GM18498 (cell line): Measurements from ENCODE around the gene REG4.
"Not testable (repeated sequence)": the region's sequence is repeated elsewhere in the genome, so short reads cannot be mapped to it uniquely, and the experiment has no call there.

ENCODE experiments used
- ATAC-seq: cut with Tn5 transposase; IDR thresholded peaks from one replicate; pipeline ENCODE4 v1.9.1; 2021; ENCODE audit warnings: mild to moderate bottlenecking, moderate library complexity; ENCODE audit not compliant: unreplicated experiment

The REG4 gene

DNA sequence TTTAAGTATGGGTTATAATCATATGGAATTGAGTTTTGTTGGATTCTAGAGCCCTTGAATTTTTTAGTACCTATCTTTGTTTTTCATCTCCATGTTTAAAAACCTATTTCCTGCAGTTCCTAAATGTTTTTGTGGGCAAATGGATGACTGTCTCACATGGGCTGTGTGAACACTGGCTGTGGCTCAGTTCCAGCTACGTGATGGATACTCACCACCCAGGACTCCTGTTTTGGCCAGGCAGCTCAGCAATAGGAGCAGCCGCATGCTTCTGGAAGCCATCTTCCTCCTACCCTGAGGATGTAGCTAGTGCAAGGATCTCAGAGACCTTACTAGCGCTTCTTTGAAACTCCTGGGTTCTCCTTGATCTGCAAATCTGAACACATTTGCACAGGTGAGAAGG lies 2.8 kb downstream of the REG4 start:
- no peak for ATAC-seq

GRCh38 chr1:119806489-119806888 lies 4.8 kb downstream of the REG4 start:
- no peak for ATAC-seq

GRCh38 chr1:119805746-119806145 lies 5.5 kb downstream of the REG4 start:
- ATAC-seq: no peak

DNA sequence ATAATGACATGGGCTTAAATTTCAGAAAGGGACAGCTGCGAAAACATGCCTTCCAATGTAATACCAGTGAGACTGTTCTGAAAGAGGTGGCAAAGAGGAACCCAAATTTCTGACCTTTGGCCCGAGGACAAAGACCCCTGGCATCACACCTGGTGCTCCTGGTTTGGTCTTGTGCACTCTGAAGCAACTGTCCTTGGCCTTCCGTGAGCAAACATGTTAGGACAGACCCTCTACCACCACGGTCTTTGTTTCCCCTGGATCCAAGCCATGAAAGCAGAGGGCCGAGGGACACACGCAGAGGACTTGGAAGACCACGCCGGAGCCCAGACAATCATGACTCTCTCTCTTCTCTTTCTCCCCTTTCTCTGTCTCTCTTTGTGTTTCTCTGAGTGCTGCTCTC lies 6.0 kb downstream of the REG4 start:
- ATAC-seq: no peak

GRCh38 chr1:119799599-119800177 lies 11.6 kb downstream of the REG4 start:
- ATAC-seq: no peak

GRCh38 chr1:119799003-119799402 lies 12.3 kb downstream of the REG4 start:
- no peak for ATAC-seq

DNA sequence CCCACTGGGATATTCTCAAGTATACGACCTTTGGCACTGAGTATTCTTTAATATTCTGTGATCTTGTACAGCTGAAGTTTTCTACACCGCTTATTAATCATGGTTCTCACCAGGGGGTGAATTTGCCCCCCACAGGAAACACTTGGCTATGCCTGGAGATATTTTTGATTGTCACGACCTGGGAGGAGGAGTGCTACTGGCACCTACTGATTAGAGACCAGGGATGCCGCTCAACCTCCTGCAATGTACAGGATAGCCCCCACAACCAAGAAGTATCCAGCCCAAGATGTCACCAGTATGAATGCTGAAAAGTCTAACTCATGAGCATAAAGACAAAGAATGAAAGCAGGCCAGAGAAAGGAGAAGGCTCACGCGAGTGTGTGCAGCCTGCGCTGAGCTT lies 13.7 kb downstream of the REG4 start:
- no peak for ATAC-seq

- ATAC-seq: no peak
These were observed 14.1 kb downstream of the REG4 start for GRCh38 chr1:119797162-119797561.

GRCh38 chr1:119795261-119796200 lies 15.7 kb downstream of the REG4 start:
- ATAC-seq: no peak

GRCh38 chr1:119794876-119795240 lies 16.4 kb downstream of the REG4 start:
- ATAC-seq: no peak

- no peak for ATAC-seq
These were observed 16.9 kb downstream of the REG4 start for GRCh38 chr1:119794230-119794875.

DNA sequence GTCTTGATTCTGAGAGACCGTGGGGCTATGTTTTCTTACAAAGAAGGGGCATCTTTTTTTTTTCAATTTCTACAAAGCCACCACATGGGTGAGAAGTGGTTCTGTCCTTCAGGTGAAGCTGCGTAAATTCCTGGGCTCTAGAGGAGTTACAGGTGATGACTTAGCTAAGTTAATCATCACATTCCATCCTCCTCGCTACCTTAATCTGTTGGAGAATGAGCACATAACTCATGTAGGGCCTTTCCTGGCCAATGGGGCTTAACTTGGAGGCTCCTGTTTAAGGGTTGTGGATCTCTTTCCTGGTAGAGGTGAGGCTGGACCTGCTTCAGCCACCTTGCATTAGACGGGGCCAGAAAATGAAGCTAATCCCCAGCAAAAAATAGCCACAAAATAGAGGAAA lies 19.9 kb downstream of the REG4 start:
- ATAC-seq: no peak

DNA sequence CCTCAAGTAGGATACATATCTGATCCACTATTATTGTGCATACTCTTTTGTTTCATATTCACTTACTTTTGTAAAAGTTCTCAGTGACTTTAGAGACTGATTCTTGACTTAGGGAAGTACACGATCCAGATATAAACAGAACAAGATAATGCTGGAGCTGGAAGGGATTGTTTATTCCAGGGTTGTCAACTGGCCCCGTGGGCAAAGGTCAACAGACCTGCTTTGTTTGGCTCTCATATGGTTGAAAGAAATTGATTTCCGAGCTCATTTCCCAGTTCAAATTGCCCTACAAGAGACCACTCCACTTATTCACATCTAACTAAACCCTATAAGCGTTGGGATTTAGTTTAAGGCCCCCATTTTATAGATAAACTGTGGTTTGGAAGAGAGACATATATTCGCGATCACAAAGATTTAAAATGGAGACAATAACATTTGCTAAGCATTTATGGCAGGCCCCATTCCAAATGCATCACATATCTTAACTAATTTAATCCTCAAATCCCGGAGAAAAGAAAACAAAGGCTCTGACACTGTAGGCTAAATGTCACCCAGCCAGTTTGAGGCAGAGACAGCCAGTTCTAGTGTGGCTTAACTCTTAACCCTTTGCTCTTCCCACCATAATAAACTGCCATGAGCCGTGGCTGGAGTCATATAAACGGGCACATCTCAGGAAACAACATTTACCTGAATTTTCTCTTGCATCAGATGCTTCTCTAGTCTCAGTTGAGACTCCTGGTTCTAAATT lies 20.6 kb downstream of the REG4 start:
- no peak for ATAC-seq

GRCh38 chr1:119787776-119788175 lies 23.5 kb downstream of the REG4 start:
- no peak for ATAC-seq

GRCh38 chr1:119786473-119787050 lies 24.7 kb downstream of the REG4 start:
- ATAC-seq: not testable (repeated sequence)

DNA sequence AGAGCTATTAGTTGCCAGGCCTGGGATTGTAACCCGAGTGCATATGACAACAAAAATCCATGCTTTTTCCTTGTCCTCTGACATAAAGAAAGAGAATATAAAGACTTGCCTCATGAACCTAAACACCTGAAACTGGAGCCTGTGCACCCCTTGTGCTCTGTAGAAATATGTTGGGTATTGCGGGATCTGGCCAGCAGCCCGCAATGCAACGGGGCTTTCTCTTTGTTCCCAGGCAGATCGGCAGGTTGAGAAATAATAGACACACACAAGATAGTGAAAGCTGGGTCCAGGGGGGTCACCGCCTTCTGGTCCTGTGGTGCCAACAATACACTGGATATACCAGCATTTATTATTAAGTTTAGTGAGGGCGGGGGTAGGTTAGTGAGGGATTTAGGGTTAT lies 25.2 kb downstream of the REG4 start:
- ATAC-seq: not testable (repeated sequence)

- no peak for ATAC-seq
These were observed 27.0 kb downstream of the REG4 start for GRCh38 chr1:119784191-119784781.

DNA sequence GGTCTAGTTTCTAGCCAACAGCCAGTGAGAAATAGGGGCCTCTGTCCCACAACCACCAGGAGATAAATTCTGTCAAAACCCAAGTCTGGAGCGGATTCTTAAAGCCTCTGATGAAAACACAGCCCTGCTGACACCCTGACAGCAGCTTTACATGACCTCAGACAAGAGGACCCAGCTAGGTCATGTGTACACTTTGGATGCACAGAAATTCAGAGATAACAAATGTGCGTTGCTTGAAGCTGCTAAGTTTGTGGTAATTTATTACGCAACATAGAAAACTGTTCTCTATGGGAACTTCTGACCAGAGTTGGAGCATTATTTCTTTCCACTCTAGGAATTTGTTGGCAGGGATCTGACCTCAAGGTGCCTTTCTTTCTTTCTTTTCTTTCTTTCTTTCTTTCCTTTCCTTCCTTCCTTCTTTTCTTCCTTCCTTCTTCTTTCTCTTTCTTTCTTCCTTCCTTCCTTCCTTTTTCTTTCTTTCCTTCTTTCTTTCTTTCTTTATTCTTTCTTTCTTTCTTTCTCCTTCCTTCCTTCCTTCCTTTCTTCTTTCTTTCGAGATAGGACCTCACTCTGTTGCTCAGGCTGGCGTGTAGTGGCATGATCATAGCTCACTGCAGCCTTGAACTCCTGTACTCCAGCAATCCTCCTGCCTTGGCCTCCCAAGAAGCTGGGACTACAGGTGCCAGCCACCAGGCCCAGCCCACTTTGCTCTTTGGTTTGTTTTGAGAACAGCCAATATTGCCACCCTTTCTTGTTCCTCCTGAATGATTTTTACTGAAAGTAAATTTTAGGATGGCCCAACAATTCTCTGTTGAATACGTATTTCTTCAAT lies 27.7 kb downstream of the REG4 start:
- ATAC-seq: no peak

- ATAC-seq: no peak
These were observed 28.5 kb downstream of the REG4 start for GRCh38 chr1:119782631-119783325.
